ENCODE results near the gene PTCH1.

Gene PTCH1

GRCh38 chr9:95513711-95514110 is 3.1 kb downstream of the PTCH1 start:
- in situ Hi-C loops (cut with MboI; ENCODE audit: low sequenced_read_pairs): no loop called here

- in situ Hi-C loops (cut with MboI; ENCODE audit: low sequenced_read_pairs): no loop called here
Observed at GRCh38 chr9:95512709-95513095, 4.1 kb downstream of the PTCH1 start.

DNA sequence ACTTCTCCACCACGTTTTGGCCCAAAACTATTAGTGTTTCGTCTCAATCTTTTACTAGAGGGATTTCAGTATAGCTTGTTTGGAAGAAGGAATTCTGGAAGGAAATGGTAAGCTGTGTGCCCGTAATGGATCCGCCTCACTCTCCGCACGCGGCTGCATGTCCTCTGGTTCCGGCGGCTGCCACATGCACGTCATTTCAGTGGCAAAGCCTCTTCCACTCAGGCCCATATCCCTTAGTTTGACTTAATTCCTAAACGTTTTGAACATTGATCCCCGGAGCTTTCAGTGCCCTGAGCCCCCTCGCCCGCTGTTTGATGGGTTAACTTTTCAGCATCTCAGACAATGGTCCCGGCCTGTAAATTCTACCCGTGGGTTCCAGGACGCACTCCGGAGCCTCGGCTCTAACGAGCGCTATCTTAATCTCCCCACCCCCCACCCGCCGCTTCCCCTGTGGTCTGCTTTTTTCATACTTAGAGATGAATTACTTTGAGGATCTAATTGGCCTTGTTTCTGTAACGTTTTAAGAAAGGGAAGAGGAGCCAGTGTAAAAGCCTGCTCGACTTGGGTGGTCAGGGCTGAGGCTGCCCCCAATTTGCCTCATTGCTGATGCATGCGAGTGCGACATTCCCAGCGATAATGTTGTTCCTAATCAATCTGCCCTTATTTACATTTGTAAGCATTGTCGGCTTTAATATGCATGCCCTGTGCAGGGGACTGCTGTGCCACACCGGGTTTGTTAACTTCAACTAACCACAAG is 4.6 kb downstream of the PTCH1 start:
- in situ Hi-C loops (cut with MboI; ENCODE audit: low sequenced_read_pairs): no loop called here

DNA sequence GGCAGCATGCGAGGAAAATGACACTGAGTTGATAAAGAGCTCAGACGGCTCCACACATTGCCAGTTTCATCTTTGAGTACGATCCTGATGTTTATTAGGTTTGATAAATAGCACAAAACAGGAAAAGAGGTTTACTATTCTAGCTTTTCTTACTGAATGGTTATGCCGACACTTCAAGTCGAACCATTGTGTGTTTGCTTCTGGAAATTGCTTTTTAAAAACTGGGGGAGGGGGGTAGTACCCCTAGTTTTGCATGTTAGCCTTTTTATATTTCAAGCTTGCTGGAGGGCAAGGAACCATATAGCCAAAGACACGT is 5.2 kb downstream of the PTCH1 start:
- in situ Hi-C loops (cut with MboI; ENCODE audit: low sequenced_read_pairs): no loop called here

DNA sequence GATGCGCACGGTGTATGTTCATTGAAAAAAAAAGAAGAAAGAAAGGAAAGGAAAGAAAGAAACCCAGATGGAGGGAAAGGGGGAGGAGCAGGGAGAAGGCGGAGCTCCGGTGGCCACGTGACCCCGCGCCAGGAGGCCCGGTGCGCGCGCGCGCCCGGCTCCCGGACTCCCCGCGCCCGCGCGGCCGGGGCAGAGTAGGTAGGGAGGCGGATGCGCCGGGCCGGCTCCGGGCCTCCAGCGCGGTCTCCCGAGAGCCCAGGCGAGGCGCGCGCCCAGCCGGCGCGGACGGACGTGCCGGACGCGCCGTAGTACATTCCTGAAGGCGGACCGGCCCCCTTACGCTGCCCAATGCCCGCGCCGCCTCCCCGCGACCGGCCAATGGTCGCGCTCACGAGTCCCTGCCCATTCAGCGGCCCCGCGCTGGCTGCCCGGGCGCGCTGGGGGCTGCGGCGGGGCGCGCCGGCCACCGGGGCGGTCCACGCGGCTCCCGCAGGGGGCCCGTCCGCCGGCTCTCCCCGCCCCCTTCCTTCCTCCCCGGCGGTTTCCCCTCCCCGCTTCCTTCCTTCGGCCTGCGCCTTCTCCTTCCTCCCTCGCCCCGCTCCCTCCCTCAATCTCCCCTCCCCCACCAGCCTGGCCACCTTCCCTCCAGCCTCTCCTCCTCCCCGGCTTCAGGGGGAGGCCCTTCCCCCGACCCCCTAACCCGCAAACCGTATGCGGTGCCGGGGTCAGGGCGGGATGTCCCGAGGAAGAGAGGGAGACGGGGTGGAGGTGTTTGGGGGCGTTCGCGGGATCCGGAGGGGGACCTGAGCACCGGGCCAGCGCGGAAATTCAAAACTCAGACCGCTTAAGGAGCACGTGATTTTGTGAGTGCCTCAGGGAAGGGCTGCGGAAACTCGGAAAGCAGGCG is 5.8 kb downstream of the PTCH1 start:
- in situ Hi-C loops (cut with MboI; ENCODE audit: low sequenced_read_pairs): no loop called here

DNA sequence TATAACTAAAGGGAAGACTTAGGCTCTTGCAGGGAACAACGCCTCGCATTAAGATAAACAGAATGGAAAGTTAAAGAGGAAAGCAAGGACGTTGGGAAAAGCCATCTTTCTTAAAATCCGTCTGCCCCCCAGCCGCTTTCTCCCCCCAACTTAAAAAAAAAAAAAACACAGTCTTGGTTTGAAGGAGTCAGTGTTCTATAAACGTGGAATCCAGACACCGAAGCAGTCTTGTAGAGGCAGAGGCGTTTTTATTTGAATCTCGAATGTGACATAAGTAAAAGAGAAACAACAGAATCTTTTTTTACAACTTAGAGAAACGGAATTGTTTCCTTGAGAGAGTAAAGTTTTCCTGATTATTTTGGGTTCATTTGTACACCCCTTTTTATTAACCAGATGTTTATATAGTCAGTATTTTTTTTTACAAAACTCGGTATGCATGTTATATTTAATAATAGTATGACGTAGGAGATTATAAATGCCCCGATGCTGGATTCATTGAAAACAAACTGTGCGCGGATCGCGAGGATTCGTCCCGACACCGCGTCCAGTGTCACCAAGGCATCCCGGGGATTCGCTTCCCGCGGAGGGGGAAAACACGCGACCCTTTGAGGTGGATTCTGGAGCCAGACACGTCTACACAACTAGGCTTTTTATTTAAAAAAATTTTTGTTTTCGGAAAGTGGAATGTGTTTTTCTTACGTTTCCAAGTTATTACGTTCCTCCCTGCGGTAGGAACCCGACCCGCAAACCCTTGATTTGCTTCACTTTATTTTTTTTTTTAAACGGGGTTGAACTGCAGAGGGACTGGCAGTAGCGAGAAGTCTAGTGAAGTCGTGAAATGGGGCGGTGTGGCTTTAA is 6.7 kb downstream of the PTCH1 start:
- in situ Hi-C loops (cut with MboI; ENCODE audit: low sequenced_read_pairs): no loop called here

- in situ Hi-C loops (cut with MboI; ENCODE audit: low sequenced_read_pairs): no loop called here
Observed at GRCh38 chr9:95508968-95509850, 7.6 kb downstream of the PTCH1 start.

DNA sequence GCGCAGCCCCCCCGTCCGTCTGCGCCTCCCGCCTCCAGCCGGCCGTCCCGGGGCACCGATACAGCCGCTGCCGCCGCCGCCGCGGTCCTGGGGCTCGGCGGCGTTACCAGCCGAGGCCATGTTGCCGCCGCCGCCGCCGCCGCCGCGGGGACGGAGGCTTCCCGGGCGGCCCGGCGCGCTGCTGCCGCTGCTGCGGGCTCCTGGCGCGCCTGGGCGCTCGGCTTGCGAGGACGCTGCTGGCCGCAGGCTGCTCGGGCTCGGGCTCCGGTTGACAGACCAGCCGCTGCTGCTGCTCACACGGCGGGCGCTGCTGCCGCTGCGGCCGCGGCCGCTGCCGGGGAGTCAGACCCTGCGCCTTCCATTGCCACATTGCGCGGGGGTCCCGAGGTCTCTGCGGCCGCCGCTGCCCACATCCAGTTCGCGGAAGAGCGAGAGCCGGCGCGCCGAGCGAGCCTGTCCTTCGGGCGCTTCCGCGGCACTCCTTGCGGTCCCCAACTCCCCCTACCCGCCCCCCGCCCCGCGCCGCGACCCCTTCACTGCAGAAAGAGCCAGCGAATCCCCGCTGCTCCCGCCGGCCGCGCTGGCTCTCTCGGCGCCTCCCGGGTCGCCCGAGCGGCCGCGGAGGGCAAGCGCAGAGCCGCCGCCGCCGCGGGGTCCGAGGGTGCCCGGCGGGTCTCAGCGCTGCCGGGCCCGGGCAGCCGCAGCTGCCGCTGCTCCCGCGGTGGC is 8.4 kb downstream of the PTCH1 start:
- in situ Hi-C loops (cut with MboI; ENCODE audit: low sequenced_read_pairs): no loop called here

DNA sequence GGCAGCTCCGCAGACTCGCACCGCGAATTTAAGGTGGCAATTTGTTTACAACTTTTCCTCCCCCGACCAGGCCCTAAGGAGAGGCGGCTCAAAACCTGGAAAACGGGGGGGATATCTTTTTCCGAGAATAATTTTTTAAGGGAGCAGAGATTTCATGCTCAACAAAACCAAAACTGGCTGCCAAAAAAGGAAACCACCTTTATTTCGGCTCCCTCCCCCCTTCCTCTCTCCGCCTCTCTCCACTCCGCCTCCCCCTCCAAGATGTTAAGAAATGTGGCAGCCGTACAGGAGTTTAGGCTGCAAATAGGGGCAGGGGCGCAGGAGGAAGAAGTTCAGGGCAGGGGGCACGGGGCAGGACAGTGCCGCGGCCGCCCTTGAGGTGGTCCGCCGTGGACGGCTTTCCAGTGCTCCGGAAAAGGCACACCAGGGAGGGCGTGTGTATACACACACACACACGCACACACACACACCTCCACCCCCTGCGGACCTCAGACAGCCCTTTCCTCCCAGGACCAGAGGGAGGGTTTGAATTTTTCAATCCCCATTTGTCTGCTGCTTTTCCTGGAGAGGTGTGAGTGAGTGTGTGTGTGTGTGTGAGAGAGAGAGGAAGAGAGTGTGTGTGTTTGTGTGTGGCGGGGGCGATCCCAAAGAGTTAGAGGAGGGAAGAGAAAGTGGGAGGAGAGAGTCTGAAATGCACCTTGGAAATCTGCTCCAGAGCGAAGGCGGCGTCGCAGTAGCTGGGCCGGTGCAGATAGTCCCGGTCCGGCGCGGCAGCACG is 9.1 kb downstream of the PTCH1 start:
- in situ Hi-C loops (cut with MboI; ENCODE audit: low sequenced_read_pairs): no loop called here

GRCh38 chr9:95506678-95507463 is 9.9 kb downstream of the PTCH1 start:
- in situ Hi-C loops (cut with MboI; ENCODE audit: low sequenced_read_pairs): no loop called here

DNA sequence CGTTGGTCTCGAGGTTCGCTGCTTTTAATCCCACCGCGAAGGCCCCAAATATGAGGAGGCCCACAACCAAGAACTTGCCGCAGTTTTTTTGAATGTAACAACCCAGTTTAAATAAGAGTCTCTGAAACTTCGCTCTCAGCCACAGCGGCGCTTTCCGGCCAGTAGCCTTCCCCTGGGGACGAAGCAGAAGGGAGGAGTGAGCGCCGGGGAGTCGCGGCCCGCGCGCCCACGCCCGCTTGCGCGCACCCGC is 10.4 kb downstream of the PTCH1 start:
- in situ Hi-C loops (cut with MboI; ENCODE audit: low sequenced_read_pairs): no loop called here

- in situ Hi-C loops (cut with MboI; ENCODE audit: low sequenced_read_pairs): no loop called here
Observed at GRCh38 chr9:95505717-95506427, 10.9 kb downstream of the PTCH1 start.

DNA sequence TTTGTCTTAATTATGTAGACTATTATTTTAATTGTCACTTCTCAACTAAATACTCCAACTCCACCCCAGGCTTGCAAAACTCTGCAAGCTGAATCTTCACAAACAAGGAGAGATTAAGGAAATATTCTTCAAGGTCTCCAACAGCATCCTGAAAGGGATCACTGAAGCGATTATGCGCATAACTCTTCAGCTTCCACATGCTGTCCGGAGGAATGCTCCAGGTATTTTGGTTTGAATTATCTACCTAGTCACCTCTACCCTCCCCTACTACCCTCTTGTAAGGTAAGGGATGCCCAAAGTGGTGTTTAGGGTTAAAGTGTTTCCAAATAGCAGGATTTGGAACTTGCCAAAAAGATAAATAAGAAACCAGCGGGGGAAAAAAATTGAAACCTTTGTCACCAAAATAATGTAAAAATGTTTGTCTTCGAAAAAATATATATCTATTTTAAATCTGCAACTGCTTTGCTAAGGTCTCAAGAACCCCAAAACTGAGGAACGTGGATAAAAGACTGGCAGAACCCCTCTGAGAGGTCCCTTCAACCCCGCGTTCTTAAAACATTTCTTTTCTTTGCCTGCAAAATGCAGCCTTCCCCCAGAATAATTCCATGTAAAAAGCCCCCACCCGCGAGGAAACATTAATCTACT is 11.6 kb downstream of the PTCH1 start:
- in situ Hi-C loops (cut with MboI; ENCODE audit: low sequenced_read_pairs): no loop called here

DNA sequence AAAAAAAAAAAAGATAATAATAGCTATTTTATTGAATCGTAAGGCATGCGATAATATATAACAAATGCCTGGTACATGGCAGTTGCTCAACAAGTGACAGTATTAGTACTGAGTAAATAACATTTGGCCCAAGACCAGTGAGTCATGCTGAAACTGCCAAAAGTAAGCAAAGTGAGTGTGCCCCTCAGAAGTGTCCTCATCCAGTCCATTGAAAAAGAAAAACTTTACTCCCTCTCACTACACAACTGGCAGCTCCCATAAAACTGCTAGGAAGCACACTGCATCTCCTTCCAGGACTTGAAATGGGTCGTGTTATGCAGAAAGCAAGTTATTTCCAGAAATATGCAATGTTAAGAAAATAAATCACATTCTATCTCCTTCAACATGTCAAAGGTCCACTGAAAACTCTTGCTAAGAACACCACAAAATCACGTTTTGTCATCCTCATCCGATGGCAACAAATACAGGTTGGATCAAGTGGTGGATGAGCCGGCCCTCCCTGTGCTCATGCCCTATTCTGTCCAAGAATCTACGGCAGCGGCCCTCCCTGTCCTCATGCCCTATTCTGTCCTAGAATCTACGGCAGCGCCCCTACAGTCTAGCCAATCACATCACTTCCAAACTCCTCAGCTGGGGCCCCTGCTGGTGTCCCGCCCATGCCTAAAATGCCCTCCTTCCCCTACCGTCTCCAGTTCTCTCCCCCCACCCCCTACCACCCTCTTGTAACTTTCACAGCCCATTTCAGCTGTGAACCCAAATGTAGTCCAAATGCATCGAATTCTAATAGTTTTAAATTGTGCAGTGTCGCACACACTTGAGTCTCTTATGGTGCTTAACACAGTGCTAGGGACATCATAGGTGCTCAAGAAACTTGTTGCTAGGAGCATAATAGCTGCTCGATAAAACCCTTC is 12.5 kb downstream of the PTCH1 start:
- in situ Hi-C loops (cut with MboI; ENCODE audit: low sequenced_read_pairs): no loop called here

GRCh38 chr9:95503369-95503768 is 13.4 kb downstream of the PTCH1 start:
- in situ Hi-C loops (cut with MboI; ENCODE audit: low sequenced_read_pairs): no loop called here

GRCh38 chr9:95502248-95502647 is 14.5 kb downstream of the PTCH1 start:
- in situ Hi-C loops (cut with MboI; ENCODE audit: low sequenced_read_pairs): no loop called here

All from HL-60/S4 treated with retinoic acid at 250 ng/mL for 4 days and 3 days (cell line).